ENCODE results near the gene CHCHD3. TPM values are rescaled to one million over a fixed set of nuclear protein-coding genes. Genes with fewer than 3 reads are reported as not detected.
"Not testable (repeated sequence)": the region's sequence is repeated elsewhere in the genome, so short reads cannot be mapped to it uniquely, and the experiment has no call there.

CHCHD3 gene
- polyA plus RNA-seq, 1 donor, result 66.2 TPM

DNA sequence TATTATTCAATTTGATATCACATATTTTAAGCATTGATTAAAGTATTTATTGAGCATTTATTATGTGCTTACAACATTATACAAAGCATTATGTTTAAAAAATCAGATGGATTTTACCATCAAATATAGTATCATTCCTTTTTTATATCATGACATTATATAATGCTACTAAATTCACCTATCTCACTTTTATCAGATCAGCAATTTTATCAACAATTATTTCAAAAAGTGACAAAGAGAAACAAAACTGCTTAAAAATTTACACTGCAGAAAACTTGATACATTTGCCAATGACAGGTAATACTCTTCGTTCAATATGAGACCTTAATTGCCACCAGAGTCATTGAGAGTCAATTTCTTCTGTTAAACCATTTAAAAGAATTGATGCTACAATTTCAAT lies 82.0 kb downstream of the CHCHD3 start:
- DNase-seq, result no peak

DNA sequence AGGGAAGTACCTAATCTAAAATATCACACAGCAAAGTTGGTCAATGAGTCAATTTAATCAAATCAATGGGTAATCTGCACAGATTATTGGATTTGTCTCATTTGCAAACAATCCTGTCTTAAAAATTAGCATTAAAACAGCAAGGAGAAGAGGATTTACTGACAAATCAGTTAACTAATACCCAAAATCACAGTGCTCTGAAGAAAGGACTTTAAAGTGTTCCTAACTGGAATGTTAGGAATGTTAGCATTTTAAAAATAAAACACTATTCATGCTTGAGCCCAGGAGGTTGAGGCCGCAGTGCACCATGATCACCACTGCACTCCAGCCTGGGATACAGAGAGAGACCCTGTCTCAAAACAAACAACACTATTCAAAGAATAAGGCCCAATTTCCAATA lies 83.1 kb downstream of the CHCHD3 start:
- DNase-seq, result no peak

DNA sequence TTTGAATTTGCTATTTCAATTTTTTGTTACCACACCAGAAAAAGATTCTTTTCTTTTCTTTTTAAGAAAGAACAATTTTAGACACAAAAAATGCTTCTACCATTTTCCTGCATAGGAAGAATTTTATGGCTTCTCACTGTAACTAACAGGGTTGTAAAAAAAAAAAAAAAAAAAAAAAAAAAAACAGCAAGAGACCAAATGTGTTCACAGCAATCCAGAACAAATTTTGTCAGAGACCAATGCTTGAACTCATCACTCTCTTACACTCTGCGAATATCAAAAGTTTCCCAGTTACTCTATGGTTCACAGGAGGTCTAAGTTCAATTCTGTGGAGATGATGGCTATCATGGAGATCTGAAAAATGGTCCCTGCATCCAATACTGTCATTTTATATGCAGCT lies 84.4 kb downstream of the CHCHD3 start:
- DNase-seq, result no peak

DNA sequence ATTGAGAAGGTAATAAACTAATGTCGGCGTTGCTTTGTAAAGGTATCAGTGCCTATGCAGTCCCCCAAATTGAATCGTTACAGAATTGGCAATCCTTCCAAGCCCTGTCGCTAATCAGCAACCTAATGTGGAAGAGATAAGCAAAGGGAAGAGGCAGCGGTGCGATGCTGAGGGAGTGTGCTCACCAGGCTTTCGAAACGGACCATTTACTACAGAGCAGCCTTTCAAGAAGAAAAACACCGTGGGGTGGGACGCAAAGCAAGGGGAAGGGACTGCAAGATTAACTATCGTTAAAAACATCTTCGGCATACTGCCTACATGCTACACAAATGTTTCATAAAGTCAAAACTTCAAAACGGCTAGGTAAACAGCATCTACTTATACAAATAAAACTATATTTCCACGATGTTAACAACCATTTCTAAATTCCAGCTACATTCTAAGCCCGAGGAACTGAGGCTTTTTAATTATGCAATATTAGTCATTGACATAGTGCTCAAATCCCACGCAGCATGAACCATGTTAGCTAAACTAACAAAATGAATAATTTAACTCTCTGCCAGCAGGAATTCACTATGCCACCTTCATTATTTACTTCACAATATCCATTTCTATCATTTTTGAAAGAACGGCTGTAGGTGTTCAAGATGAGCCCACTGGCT lies 85.2 kb downstream of the CHCHD3 start:
- DNase-seq, result no peak

DNA sequence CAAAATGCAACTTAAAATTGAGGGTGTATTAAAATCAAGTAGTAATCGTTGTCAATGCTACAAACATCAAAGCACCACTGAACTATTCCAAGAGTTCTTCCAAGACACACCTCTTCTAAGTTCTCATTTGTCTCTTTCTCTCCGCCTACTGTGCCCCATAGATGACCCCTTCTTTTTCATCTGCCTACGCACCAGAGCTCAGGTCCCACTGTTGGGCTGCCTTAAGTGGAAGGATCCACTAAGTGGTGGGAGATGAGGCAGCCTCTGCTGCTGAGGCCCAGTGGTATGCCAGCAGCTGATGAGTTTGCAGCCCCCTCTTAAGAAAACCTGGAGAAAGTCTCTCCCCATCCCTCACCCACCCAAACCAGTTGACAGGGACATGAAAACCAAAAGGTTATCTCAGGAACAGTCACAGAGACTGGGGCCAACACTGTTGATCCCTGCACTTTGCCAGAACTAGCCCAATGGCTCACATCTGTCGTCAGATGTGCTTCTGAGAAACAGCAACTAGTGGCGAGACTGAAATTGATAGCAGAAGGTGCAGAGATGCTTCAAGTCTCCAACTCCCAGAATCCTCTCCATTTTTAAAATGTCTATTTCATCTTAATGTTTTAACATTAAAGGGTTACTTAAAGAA lies 88.4 kb downstream of the CHCHD3 start:
- DNase-seq, result no peak

DNA sequence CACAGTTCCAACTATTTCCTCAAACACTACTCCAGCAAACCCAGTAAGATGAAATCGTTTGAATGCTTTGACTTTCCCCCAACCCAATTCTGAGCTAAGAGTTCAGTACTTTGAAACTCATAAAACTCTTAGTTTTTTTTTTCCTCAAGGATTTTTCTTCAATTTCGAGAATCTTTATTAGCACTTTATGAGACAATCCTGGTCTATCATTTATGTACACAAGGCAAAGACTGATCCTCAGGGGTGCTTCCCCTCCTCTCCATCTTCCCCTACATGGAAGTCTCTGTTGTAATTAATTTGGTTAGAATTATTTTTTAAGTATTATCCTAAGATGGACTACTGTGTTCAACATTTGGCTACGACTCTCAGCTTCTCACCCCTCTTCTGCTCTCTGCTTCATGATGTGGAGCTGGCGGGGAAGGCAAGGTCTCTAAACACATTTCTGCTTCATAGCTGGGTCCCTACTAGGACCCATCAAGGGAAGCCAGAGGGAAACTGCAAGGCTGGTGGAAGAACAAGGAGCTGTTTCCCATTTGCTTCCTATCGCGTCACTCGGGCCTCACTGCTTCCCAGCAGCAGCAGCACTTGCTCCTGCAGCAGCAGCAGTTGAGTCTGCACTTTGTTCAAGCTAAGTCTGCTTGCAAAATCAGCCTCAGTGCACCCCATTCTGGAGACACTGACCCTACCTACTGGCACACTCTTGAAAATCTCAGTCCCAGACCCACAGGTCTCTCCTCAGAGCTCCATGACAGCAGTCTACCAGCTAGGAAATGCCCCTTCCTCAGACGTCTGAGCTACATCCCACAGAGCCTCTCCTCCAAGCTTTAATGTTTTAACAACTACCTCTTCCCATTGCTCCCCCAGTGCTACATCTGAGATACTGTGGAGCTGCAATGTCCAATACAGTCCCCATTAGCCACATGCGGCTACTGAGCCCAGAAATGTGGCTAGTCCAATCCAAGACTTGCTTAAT lies 90.0 kb downstream of the CHCHD3 start:
- no peak for DNase-seq

DNA sequence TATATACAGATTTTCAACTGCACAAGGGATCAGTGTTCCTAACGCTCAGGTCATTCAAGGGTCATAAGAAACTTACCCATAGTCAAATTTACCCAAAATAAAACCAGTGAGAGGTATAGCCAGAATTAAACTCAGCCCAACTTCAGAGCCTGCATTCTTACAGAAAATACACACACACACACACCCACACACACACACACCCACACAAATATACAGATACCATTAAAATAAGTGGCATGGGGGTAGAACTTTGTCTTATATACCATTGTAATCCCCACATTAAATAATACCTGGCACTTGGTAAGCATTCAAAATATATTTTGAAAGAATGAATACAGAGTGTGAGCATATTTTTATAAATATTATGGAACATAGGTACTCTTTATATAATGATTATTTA lies 93.8 kb downstream of the CHCHD3 start:
- no peak for DNase-seq

DNA sequence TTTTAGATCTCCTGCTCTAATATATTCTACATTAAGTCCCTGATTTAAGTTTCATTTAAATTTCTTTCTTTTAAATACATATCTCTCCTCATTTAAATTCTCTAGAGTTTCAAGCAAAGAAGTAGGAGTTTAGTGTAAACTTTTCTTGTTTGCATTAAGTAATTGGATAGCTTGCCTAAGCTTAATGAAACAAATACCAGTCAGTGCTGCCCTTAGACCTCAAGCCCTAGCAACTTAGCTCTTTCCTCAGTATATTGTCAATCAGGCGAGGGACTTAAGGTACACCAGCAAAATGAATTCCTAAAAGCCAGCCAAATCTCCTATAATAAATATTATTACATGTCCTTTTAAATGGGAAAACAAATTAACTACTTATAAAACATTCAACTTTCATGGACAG lies 101.5 kb downstream of the CHCHD3 start:
- DNase-seq, result no peak

DNA sequence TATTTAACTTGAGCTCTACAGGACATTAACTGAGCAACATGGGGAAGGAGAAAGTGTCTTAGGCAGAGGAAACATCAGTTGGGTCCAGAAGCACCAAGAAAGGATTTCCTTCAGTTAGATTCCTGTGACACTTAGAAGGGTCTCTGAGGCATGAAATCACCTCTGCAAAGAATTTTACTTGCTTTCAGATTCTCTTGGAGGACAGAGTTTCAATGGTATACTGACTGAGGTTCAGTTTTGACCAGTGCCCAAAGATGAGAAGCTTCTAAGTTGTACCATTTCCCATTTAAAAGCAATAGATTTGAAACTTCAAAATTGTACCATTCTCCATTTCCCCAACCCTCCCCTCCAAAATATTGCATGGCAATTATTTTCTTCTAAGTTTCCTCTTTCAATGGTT lies 102.4 kb downstream of the CHCHD3 start:
- no peak for DNase-seq

DNA sequence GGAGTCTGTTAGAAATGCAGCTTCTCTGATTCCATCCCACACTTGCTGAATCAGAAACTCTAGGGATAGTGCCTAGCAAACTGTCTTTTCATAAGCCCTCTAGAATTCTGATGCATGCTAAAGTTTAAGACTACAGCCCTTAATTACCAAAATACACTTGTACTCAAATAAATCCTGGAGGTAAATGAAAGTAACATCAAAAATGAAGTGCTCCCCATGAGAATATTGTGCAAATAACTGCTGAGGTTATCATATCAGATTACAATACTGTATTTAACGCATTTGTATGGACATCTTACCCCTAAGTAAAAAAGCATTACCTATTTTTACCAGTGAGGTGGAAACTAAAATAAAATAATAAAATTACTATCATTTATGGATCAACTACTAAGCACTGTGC lies 104.7 kb downstream of the CHCHD3 start:
- no peak for DNase-seq

DNA sequence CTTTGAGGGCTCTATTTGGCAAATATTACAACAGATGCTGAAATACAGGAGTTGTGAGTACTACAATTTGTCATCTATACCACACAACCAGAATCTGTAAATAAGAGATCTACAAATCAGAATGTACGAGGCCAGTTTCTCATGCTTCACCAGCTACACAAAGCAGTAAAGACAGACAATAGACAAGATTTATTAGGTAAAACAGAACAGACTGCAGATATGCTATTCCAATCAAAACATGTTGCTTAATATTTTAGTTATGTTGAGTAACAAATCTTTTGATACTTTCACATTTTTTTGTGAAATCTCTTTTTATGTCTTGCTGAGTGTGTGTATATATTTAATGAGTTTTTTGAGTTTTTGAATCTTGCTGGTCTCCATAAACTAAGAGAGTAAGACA lies 109.1 kb downstream of the CHCHD3 start:
- DNase-seq, result no peak

DNA sequence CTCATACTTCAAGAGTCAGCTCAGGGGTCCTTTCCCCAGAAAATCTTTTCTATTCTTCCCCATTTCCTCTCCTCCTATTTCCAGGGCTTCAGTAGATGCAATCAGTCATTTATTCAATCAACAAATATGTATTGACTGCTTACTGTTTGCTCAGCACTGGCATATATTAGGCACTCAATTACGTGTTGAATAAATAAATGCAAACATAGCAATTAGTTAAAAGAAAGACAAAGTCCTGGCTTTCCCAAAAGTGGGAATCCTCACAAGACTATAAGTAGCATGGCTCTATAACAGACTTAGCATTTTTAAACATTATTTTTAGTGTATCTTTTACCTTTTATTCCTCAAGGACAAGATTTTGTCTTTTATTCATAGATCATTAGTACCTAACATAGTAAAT lies 111.6 kb downstream of the CHCHD3 start:
- DNase-seq, result no peak

DNA sequence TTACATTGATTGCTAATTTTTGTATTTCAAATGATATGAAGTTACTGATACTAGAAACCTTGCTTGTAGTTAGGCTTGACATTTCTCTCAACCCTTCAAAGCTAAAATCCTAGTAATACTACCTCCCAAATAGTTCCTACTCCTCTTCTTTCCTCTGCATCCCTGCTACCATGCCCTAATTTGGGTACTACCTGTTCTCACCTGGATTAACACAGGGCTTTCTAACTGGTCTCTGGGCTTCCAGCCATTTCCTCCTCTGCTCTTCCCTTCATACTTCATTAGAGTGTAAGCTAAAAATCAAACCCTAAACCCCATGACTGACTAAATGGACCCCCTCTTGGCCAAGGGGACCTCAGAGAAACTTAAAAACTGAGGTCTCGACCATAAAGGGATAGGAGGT lies 112.4 kb downstream of the CHCHD3 start:
- DNase-seq, result no peak

DNA sequence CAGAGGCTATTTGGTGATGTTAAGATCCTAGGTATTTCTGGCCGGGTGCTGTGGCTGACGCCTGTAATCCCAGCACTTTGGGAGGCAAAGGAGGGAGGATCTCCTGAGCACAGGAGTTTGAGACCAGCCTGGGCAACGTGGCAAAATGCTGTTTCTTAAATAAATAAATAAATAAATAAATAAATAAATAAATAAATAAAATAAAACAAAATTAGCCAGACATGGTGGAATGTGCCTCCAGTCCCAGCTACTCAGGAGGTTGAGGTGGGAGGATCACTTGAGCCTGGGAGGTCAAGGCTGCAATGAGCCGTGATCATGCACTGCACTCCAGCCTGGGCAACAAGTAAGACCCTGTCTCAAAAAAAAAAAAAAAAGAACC lies 114.4 kb downstream of the CHCHD3 start:
- not testable (repeated sequence) for DNase-seq

DNA sequence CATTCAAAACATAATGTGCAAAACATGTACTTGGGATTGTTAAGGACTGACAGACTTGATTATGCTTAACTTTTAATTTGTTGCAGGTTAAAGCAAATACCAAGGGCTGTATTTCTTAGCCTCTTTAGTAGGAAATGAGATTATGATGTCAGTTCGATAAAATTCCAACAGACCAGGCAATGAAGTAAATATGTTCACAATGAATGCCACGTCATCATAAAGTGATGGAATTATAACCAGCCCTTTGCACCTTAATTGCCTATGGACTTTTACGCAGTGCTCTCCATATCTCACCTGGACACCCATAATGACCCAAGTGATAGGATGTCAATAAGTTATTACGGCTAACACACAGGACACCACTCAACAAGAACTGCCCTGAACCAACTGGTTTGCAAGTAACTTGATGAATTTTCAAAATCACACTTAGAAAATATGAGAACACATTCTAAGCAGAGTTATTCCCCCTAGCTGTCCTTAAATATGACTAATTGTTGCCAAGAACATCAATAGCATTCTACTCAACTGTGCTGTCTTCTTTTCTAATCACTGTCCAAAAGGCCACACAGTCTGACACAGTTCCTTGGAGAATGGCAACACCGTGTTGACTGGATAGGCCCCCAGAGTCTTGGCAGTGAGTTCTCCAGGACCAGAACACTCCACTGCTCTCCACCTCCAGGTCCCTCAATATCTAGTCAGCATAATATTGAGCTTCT lies 115.0 kb downstream of the CHCHD3 start:
- no peak for DNase-seq

DNA sequence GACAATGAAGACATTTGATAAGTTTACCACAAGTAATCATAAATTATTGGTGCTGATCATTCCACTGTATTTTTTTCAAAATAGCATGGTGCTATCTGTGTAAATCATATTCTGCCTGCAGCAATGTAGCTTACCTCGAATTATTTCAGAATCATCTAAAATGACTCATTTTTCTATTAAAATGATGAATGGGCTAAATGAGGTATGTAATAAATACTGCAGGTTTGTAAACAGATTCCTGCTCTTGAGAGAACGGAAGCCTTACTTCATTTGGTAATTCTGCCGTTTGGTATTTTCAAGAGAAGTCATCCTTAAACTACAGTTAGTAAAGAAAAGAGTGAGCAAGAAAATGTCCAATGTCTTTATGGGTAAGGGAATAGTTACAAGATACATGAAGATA lies 115.9 kb downstream of the CHCHD3 start:
- no peak for DNase-seq

DNA sequence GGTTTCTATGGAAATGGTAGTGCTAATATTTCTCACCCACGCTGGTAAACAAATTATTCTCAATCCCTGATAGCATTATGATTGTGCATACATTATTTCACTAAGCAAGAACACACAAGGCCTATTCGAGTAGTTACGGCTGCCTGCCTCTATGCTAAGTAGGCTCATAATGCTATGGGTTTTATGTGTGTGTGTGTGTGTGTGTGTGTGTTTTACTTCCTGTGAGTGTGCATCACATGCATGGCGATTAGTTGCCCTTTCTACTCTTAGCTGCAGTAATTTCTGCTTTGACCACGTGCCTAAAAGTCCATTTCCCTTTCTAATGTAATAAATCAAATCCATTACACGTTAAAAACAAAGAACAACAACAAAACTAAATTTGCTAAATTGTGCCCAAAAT lies 117.0 kb downstream of the CHCHD3 start:
- no peak for DNase-seq

DNA sequence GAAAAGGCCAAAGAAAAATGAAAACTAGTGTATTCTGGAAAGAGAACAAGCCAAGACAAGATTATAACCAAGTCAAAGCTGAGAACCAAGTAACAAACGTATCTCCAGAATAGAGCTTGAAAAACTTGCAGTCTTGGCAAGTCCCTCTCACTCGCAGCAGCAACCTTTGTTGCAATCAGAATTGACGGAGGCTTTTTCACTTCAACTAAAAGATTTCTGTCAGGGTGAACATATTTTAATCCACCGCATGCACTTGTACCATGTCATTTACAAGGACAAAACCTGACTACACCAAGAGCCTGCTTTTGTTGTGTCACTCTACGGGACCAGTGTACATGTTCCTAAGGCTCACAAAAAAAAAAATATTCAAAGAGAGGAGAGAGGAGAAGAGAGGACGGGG lies 122.0 kb downstream of the CHCHD3 start:
- no peak for DNase-seq

DNA sequence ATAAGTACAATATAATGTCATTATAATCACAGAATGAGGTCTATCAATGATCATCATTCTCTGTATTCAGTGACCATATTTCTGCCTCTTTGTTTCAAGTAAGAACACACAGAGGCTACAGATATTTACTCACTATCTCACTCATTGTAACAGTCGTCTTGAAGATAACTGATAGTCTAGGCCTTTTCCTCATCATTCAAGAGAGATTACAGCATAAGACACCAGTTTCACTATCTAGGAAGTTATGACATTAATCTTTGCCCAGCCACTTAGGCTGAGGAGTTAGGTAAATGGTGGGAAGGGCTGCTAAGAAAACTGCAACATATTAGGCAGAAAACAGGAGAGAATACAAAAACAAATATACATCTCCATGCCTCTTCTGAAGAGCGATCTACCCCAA lies 125.3 kb downstream of the CHCHD3 start:
- no peak for DNase-seq

DNA sequence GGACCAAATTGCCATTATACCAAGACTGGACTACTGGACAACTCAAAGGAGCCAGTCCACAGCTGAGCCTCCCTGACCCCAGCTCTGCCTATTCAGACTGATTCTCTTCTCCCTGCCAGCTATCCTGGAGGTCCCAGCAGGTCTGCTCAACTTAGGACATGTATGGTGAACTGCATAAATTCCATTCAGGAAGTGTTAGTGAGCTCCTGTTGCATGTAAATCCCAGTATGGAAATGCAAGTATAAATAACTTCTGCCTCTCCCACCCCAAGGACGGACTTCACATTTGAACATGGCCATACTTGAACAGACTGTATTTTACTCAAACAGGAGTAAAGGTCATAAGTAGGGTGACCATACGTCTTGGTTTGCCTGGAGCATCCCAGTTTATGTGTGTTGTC lies 128.4 kb downstream of the CHCHD3 start:
- no peak for DNase-seq

DNA sequence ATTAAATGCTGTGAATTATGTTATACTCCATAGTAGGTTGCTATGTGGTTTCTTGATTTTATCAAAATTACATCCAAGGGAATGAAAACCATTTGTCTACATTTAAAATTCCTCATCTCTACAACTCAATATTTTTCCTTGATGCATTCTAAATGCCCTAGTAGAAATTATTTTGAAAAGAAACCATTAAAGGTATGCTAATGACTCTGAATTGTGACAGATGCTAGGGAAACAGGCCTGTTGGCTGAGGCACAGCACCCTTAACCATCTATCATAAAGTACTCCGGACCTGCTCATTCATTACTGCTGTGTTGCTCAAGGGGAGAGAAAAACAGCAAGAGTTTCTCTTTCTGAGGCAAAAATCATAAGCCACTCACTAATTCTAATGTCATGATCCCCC lies 131.2 kb downstream of the CHCHD3 start:
- DNase-seq, result no peak

DNA sequence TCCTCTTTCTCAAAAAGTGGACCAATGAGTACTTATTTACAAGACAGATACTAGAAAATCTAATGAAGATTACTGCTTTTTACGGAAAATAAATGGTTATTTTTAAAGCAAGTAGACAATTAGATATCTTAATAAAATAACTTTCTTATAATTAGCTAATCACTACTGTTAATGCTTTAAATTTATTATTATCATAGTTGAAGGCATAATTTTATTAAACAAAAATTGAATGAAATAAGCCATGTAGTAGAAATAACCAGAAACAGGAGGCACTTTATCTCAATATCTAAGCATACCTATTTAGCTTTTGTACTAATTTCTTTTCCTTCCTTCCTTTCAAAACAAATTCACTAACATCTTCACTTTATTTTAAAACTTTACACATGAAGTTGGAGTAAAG lies 134.9 kb downstream of the CHCHD3 start:
- DNase-seq, result no peak

DNA sequence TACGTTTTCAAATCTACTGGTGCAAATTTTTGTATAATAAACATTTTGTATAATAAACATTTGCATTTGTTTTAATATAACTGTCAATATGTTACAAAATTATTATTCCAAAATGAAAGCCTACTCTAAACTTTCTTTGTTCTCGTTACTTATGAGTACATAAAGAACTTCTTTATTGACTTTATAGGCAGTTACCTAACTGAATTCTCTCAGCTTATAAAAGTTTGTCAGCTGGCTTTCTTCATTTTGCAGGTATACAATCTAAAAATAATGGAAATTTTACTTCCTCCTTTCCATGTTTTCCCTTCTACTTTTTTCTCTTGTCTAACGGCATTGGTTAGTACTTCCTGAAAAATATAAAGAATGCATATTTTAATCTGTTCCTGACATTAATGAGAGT lies 137.1 kb downstream of the CHCHD3 start:
- DNase-seq, result no peak
